ENCODE measurements around the gene RTN4R.

GRCh38 chr22:20316844-20317401, 48.8 kb upstream of the RTN4R start:
- TF ChIP-seq POLR2A (IDR thresholded peaks at IDR 0.05; ENCODE audit: borderline replicate concordance, extremely low read depth, insufficient read depth, insufficient read length) = no peak
- TF ChIP-seq CTCF (IDR thresholded peaks at IDR 0.05 in 2 of 3, conservative IDR thresholded peaks at IDR 0.05 in 1 of 3; ENCODE audit: borderline replicate concordance in 1 of 3, insufficient read depth in 1 of 3, low read depth in 2 of 3, low read length in 2 of 3) = no peak
- TF ChIP-seq RAD21 (IDR thresholded peaks at IDR 0.05; ENCODE audit: low read depth) = no peak
- no peak for TF ChIP-seq SRF (IDR thresholded peaks at IDR 0.05; ENCODE audit: low read depth)
- no peak for TF ChIP-seq EZH2 (IDR thresholded peaks at IDR 0.05)
- TF ChIP-seq, protein P1, sequence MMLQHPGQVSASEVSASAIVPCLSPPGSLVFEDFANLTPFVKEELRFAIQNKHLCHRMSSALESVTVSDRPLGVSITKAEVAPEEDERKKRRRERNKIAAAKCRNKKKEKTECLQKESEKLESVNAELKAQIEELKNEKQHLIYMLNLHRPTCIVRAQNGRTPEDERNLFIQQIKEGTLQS (IDR thresholded peaks at IDR 0.05) = no peak
- no peak for TF ChIP-seq REST (IDR thresholded peaks at IDR 0.05; ENCODE audit: low read depth)
- TF ChIP-seq POLR2AphosphoS5 (IDR thresholded peaks at IDR 0.05; ENCODE audit: low read depth, low read length) = no peak
- TF ChIP-seq, protein P2, sequence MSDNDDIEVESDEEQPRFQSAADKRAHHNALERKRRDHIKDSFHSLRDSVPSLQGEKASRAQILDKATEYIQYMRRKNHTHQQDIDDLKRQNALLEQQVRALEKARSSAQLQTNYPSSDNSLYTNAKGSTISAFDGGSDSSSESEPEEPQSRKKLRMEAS (IDR thresholded peaks at IDR 0.05) = no peak
- no peak for TF ChIP-seq YY1 (IDR thresholded peaks at IDR 0.05; ENCODE audit: extremely low read depth, insufficient replicate concordance, low read depth, low read length)

All from HCT116 (cell line).